GM18907 (cell line): Measurements from ENCODE around the gene VWA3B.
"Not testable (repeated sequence)": the region's sequence is repeated elsewhere in the genome, so short reads cannot be mapped to it uniquely, and the experiment has no call there.

Source experiments
- ATAC-seq: cut with Tn5 transposase; IDR thresholded peaks from one replicate; pipeline ENCODE4 v1.9.1; 2021; ENCODE audit warnings: mild to moderate bottlenecking, moderate library complexity; ENCODE audit not compliant: unreplicated experiment

Gene VWA3B

DNA sequence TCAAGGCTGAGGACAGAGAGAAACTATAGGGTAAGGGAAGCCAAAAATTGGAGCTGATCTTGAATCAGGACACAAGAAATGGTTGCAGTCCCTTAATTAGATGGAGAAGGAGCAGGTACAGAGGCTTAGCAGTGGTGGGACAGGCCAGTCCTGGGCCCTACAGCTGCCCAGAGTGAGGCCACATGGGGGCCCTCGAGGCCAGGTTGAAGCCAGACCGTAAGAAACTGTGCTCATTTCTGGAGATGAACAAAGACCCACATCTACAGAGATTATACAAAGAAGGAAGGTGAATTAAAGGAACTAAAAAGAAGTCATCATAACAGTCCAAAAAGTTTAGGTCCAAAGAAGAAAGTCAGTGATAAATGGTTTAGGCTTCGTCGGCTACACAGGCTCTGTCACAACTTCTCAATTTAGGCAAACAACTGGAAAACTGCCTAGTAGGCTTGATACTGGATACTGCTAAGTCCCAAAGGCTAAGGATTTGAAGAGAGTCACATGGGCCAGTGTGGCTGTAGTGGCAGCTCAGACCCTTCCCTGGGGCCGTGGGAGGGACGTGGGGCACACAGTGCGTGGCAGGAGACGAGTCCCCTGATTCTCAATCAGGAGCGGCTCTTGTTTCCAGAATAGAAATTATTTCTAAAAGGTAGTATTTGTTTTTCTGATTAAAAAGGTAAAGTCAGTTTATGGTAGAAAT lies 208.9 kb downstream of the VWA3B start:
- ATAC-seq: no peak

DNA sequence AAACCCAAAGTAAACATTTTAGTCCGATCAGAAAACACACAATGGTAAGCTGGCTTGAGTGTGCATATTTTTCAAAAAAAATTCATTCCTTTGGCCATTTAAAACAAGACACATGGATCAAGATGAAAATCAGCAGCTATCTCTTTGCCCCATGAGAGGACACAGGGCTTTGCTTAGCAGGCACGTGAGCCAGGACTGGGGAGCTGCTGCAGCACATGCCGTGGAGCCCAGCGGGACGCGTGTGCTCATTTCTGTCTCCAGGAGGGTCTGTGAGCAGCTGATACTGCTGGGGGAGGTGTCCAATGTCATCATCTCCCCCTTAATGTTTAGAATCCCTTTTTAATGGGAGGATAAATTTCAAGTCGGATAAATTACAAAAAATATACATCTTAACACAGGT lies 209.5 kb downstream of the VWA3B start:
- ATAC-seq: no peak

DNA sequence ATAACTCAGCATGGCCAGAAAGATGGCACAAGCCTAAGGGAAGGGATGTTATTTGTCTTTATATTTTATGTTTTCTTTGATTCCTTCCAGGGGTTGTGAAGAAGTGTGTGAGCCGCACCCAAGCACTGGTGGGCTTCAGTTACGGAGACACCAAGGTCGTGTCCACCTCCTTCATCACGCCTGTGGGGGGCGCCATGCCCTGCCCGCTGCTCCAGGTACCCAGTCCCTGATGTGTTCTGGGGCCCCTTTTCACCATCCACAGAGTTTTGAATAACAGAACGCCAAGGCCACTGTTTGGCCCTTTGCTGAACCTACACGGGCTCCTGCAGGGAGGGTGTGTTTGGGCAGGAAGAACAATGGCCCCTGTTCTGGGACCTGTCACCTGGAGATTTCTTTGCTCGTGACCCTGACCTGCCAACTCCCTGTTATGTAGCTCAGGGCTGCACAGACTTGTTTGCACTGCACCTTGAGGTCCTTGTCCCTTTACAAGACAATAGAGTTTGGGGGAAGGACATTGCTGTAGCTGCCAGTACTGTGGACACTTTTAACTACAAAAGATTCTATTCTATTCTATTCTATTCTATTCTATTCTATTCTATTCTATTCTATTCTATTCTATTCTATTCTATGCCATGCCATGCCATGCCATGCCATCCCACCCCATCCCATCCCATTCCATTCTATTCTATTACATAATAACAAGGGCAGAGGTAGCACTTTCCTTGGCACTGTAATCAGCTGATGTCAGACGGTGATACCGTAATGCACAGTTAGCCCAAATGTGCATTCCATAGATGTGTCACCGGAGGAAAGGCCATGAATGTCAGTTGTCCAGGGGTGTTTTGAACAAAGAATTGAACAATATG lies 211.1 kb downstream of the VWA3B start:
- no peak for ATAC-seq

DNA sequence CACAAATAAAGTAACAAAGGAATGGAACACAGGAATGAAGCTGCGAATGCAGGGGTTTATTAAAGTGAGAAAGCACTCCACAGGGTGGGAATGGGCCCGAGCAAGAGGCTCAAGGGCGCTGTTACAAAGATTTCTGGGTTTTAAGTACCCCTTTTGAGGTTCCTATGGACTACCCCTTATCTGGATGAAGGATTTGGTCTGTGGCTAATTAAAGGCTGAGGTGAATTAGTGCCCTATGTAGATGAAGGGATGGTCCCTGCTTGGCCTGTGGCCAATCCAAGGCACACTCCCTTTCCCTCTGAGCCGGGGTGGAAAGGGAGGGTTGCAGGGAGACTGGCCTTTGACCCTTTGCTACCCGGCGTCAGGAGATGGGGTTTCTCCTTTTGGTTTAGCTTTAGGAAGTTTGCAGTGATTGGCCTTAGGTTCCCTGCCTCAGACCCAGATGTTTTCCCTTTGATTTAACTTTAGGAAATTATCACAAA lies 211.8 kb downstream of the VWA3B start:
- ATAC-seq: no peak

DNA sequence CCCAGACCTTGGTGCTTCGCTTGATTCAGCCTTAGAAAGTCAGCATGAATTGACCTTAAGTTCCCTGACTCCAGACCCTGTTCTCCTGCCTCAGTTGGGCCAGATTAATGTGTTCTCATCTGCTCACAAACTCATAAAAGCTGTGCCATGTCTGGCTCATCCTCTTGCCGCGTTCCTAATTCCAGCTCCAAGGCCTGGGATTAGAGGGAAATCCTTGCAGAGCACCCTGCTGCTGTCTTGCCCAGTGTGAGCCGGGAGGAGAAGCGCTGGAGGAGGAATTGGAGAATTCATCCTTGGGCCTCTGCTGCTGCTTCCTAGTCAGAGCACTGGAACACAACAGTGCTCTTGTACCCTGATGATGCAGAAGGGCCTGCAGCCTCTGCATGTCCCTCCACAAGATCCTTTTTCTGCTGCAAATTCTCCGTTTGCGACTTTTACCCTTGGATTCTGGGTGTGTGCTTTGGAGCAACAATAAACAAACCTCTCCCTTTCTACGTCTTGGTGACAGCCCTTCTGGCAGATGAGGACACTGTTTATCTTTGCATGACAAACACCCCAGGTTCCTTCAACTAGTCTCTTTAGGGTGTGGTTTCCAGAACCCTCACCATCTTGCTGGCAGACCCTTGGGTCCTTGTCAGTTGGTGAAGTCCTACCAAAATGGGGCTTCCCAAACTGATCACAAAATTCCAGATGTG lies 212.4 kb downstream of the VWA3B start:
- ATAC-seq: no peak

DNA sequence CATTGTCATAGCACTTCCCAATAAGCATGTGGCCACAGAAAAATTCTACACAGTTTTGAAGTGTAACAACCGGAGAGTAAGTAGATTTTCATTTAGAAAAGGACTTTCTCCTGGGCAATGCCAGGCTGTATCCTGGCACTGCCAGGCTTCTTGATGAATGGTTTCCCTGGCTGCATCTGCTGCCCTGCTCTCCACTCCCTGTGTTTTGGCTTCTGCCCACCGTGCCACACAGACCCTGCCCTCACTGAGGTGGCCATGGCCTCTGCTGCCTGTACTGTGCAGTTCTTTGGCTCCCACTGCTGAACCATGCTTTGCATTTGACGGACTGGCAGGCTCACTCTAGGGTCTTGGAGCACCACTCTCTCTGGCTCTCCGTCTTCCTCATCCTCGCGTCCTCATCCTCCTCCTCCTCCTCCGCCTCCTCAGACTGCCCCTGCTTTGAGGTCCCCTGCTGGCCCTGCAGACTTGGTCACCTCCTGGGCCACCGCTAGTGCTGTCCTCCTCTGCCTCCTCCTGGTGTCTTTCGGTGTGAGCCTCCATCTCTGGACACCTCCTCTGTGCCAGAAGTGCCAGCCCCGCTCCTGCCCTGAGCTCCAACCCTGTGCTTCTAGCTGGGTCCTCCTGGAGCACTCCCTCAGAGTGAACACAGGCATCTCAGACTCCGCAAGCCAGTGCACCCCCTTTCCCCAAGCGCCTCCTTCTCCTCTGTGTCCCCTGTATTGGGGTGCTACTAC lies 213.3 kb downstream of the VWA3B start:
- no peak for ATAC-seq

DNA sequence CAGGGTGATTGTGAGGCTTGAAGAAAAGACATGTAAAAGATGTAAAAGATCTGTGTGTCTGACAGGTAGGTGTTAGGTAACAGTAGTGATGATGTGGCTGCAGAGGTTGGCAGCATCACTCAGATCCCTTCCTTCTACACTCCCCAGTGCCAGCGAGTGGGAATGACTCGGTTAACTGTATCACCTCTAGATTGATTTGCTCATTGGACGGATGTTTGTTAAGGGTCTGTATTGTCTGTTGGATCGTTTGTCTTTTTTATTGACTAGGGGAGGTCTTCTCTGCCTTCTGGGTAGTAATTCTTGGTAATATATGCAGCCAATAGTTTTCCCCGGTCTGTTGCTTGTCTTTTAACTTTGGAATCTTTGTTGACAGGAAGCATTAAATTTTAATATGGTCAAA lies 214.5 kb downstream of the VWA3B start:
- ATAC-seq: no peak

DNA sequence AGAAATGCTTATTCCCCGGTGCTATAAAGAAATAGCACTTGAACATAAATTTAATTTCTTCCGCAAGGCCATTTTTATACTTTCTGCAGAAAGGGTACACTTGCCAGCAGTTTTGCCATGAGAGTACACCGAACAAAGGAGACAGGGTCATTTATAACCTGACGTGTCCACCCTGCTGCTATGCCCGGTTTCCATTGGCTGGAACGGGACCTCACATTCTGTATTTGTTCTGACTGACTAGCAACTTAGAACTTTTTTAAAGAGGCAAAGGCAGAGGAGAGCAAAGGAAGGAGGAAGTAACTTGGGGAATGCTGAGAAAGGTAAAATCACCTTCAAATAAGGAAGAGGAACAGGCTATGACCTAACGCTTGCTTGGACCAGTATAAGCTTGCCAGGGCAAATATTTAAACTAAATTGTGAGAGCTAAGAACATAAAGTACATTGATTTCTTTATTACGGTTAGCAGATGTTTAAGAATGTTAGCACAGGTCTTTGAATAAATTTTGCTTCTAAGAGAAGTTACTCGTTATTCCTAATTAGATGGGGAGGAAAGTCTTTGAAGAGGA lies 220.2 kb downstream of the VWA3B start:
- not testable (repeated sequence) for ATAC-seq

DNA sequence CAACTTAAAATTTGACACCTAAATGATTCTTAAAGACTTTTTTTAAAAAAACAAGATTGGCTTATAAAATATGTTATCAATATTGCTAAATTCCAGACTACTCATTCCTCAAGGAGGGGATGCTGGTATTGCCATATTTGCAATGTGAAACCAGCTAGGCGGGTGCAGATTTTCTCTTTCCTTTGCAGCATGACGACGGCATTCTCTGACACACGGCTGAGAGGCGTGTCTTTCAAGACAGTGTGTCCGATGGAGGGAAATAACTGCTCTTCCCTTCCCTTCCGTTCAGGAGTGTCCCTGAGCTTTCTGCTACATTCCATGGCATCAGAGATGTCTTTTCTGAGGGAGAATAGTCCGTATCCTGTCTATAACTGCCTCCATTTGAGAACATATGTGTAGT lies 221.1 kb downstream of the VWA3B start:
- no peak for ATAC-seq

DNA sequence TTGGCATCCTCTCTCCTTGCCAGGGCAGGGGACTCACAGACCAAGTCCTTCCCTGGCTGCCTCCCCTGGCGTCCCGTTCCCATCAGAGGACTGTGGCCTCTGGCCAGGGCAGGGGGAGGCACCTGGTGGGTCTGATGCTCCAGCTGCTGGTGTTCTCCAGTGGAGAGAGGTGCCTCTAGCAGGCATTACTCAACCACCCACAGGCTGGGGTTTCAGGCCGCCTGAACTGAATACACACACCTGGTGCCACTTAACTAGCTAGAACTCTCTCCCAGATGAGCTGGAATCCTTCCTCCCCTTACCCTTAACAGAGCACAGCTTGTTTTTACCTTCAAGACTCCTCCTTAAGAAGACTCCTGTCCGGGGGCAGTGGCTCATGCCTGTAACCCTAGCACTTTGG lies 221.6 kb downstream of the VWA3B start:
- ATAC-seq: no peak

DNA sequence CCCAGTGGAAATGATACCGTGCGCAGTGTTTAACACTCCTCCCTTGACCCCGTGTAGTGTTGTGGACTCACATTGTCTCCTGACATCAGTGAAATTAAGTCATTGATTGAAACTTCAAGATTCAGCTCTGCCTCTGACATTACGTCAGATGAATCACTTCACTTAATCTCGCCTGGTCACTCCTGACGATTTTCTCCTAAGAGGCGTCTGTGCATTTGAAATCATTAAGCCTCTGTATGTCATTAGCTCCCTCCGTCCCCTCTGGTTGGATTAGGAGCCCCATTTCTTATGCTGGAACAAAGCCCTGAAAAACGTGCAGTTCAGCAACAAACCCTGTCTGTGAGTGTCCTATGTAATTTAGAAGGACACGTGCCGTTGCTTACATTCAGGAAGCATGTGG lies 222.6 kb downstream of the VWA3B start:
- ATAC-seq: no peak

DNA sequence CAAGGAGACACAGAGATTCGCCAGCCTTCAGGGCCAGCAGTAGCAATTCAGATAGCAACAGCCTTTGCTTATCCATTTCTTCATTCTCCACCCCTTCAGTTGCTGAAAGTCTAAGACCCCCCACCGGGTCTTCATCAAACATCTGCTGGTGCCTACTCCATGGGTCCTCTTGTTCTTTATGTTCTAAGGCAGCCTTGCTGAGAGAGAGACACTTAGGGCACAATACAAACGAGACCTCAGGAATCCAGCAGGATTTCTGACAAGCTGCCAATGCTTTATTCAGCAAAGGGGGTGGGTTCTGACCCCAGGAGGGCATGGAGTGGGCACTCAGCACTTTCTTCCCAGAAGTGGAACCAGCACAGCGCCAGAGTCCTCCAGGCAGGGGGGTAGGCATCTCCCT lies 223.0 kb downstream of the VWA3B start:
- no peak for ATAC-seq

DNA sequence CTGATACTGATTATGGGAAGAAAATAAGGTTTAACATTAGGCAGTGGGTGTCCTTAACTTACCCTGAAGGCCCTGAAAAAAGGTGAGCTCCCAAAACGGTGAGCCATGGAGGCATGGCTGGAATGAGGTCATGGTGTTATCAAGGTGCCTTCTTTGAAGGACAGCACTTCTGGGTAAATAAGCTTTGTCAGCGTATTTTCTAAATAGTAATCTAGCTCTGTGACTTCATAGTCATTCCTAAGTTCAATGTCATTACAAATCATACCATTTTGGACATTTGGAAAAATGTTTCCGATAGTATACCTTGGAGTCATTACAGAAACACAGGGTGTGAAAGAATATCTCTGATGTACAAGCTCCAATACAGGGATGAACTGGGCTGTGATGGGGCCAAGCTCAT lies 224.1 kb downstream of the VWA3B start:
- no peak for ATAC-seq

DNA sequence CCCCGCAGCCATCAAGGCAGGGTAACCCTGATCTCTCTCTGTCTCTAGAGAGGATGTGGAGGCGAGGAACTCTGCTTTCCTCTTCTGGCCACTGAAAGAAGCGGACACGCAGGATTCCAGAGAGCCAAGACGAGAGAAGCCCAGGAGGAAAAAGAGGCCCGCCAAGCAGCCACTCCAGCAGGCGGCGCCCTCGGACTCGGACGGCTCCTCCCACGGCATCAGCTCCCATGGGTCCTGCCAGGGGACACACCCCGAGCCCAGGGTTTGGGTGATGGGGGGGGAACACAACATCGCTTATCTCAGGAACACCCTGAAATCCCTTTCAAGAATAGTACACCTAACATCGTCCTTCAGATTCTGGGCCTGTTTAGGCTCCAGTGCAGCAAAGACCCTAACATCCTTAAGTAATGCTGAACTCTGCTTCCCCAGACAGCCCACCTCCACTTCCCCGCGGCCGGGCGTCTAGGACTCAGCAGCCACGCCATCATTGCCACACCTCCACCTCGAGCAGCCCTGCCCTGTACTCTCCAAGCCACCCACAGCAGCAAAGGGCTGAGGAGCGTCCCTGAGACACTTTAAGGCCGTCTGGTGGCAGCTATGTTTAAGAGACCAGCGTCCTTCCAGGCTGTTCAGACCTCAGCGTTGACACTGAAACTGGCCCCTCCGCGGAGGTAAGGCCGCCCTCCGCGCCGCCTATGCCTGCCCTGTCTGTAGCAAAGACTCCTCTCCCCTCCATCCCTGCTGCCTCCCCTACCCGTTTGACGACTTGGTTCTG lies 225.0 kb downstream of the VWA3B start:
- no peak for ATAC-seq

DNA sequence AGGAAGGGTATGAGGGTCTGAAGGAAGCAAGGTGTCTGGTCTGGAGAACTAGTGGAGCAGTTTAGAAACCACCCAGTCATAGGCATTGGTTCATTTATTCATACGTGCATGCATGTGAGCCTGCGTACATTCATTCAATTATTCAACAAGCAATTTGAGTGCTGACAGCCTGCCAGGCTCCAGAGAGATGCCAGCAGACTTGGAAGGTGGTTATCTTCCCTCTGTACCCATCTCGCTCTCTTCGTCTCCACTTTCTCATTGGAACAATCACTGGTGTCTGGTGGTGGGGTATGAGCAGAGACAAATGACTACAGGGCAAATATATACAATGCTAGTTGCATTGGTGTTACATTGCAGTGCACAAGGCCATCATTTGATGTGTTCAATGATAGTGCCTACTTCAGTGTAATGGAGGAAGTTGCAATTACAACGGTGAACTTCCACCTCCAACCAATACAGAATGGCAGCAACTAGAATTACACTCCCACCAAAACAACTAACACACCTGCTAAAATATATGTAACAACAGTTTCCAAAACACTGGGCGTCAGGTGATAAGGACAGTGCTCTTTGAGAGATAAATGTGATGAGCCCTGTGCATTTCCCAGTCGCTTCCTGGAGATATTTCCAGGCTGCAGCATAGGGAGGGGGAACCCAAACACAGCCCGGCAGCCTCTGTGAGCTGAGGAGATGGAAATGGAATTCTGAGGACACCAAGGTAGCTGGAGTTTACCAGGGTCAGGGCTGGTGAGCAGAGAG lies 226.7 kb downstream of the VWA3B start:
- no peak for ATAC-seq

DNA sequence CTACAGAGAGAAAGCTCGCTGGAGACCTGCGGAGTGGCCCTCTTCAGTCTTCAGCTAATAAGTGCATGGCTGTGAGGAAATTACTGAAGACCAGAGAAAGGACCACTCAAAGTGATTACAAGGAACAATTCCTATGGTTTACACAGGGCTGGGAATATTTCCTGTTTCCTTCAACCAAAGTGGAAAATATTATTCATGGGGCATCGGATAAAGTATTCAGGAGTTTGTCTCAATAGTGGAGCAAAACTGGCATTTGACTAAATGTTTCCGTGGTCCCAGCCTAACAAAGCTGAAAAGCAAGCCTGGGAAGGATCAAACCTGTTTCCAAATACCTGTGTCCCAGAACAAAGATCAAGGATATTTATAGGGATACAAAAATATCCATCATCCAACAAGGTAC lies 227.3 kb downstream of the VWA3B start:
- no peak for ATAC-seq

DNA sequence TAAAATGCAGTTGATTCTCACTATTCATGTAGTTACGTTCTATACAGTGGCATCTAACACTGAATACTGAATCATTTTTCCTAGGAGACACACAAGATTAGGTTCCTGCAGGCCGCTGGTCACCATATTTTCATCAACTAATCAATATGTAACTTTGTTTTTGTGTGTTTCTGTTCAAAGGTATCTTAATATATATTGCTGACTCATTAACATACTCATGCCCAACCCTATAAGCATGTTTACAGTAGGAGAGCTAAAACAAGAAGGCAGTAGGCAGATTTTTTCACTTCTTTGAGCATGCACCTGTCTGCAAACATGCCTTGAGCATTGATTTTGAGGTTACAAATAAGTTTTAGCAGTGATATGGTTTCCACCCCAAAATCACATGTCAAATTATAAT lies 229.0 kb downstream of the VWA3B start:
- ATAC-seq: no peak

DNA sequence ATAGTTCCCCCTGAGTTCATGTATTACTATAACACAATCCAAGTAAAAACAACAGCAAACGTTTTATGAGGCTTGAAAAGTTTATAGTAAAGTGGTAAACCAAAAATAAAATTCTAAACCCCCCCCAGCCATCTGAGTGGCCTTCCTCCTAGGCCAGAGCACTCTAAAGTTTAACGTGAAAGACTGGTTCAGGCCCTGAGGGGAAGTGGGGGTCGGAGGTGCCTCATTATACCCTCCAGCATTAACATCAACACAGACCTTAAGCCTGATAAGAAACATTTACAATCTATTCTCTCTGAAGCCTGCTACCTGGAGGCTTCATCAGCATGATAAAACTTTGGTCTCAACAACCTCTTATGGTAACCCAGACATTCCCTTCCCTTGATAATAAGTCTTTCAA lies 230.2 kb downstream of the VWA3B start:
- ATAC-seq: no peak

DNA sequence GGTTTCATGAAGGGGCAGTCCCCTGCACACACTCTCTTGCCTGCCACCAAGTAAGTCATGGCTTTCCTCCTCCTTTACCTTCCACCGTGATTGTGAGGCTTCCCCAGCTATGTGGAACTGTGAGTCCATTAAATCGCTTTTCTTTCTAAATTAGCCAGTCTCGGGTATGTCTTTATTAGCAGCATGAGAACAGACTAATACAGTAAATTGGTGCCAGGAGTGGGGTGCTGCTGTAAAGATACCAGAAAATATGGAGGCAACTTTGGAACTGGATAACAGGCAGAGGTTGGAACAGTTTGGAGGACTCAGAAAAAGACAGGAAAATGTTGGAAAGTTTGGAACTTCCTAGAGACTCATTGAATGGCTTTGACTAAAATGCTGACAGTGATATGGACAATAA lies 233.2 kb downstream of the VWA3B start:
- ATAC-seq: not testable (repeated sequence)
